CD14-positive monocyte (primary cell): Measurements from ENCODE around the gene ANKRD30B. TPM values are rescaled to one million over a fixed set of nuclear protein-coding genes. Genes with fewer than 3 reads are reported as not detected.
"Not testable (repeated sequence)": the region's sequence is repeated elsewhere in the genome, so short reads cannot be mapped to it uniquely, and the experiment has no call there.

Source experiments
- DNase-seq, 3 donors: peaks; one replicate each; pipeline ENCODE4 v3.0.0-alpha.2; 2011 to 2022
- H2AFZ ChIP-seq: 2 replicates; pipeline ENCODE4 v1.6.0; 2012; ENCODE audit warnings: mild to moderate bottlenecking, low read depth, low read length, inconsistent platforms; ENCODE audit not compliant: insufficient read depth, poor library complexity, severe bottlenecking
- H3K27ac ChIP-seq, 2 donors: 1 replicate in 1 of 2; 2 replicates in 1 of 2; pipeline ENCODE4 v1.5.1; 2012 to 2013; ENCODE audit warnings: low read length in 2 of 2, control low read depth in 1 of 2, inconsistent platforms in 1 of 2, low read depth in 1 of 2, mild to moderate bottlenecking in 1 of 2
- H3K27me3 ChIP-seq, 2 donors: one replicate each; pipeline versions ENCODE4 v1.6.0 to v1.6.1; 2011 to 2013; ENCODE audit warnings: low read length in 2 of 2; ENCODE audit not compliant: control insufficient read depth in 2 of 2, insufficient read depth in 2 of 2
- H3K36me3 ChIP-seq, 2 donors: replicated peaks in 1 of 2; 1 replicate in 1 of 2; 2 replicates in 1 of 2; pipeline versions ENCODE4 v1.5.1 to v1.6.1; 2012 to 2013; ENCODE audit warnings: low read length in 2 of 2, control low read depth in 1 of 2, inconsistent platforms in 1 of 2, mild to moderate bottlenecking in 1 of 2; ENCODE audit not compliant: insufficient read depth in 2 of 2, control insufficient read depth in 1 of 2
- H3K4me1 ChIP-seq, 2 donors: 1 replicate in 1 of 2; 2 replicates in 1 of 2; pipeline versions ENCODE4 v1.5.1 to v1.6.1; 2012 to 2013; ENCODE audit warnings: low read length in 2 of 2, control low read depth in 1 of 2, inconsistent platforms in 1 of 2, mild to moderate bottlenecking in 1 of 2, moderate library complexity in 1 of 2; ENCODE audit not compliant: insufficient read depth in 2 of 2, control insufficient read depth in 1 of 2
- H3K4me2 ChIP-seq: replicated peaks from 2 replicates; pipeline ENCODE3; 2012; ENCODE audit warnings: low read length, moderate library complexity, mild to moderate bottlenecking; ENCODE audit not compliant: poor library complexity, severe bottlenecking; ENCODE audit errors: extremely low read depth
- H3K4me3 ChIP-seq, 3 experiments: fragments of 200-600 bp in 1 of 3; sonication (generic) in 1 of 3; replicated peaks in 1 of 3; 1 replicate in 2 of 3; 2 replicates in 1 of 3; pipeline ENCODE4 v1.5.1; 2011 to 2013; ENCODE audit warnings: low read length in 3 of 3, mild to moderate bottlenecking in 3 of 3, control low read depth in 2 of 3, low read depth in 2 of 3, inconsistent platforms in 1 of 3, moderate library complexity in 1 of 3
- H3K79me2 ChIP-seq: 2 replicates; pipeline ENCODE4 v1.6.0; 2012; ENCODE audit warnings: mild to moderate bottlenecking, control low read depth, inconsistent platforms, low read length, moderate library complexity; ENCODE audit not compliant: insufficient read depth
- H3K9ac ChIP-seq: 2 replicates; pipeline ENCODE4 v1.6.0; 2017; ENCODE audit warnings: low read length, mild to moderate bottlenecking; ENCODE audit not compliant: insufficient read depth, poor library complexity, severe bottlenecking
- H3K9me3 ChIP-seq, 2 donors: replicated peaks in 1 of 2; 1 replicate in 1 of 2; 2 replicates in 1 of 2; pipeline versions ENCODE4 v1.5.1 to v1.6.1; 2012 to 2013; ENCODE audit warnings: low read length in 2 of 2, control low read depth in 1 of 2; ENCODE audit not compliant: control insufficient read depth in 1 of 2, insufficient read depth in 1 of 2
- H4K20me1 ChIP-seq: 2 replicates; pipeline ENCODE4 v1.6.0; 2012; ENCODE audit warnings: mild to moderate bottlenecking, low read length, control low read depth, moderate library complexity; ENCODE audit not compliant: insufficient read depth
- H3K27ac Mint-ChIP-seq, 7 donors: one replicate each; pipeline ENCODE4 v1.8.0; 2020; ENCODE audit warnings: mild to moderate bottlenecking in 7 of 7, mixed read lengths in 7 of 7, moderate library complexity in 6 of 7, inconsistent platforms in 2 of 7
- H3K27me3 Mint-ChIP-seq, 3 donors: one replicate each; pipeline ENCODE4 v1.8.0; 2021 to 2022; ENCODE audit warnings: low read depth in 3 of 3, mild to moderate bottlenecking in 3 of 3, mixed read lengths in 3 of 3, moderate library complexity in 3 of 3, inconsistent platforms in 1 of 3
- H3K36me3 Mint-ChIP-seq, 2 donors: one replicate each; pipeline ENCODE4 v1.8.0; 2020; ENCODE audit warnings: mixed read lengths in 2 of 2, inconsistent platforms in 1 of 2, mild to moderate bottlenecking in 1 of 2
- H3K4me1 Mint-ChIP-seq: one replicate; pipeline ENCODE4 v1.8.0; 2020; ENCODE audit warnings: mild to moderate bottlenecking, mixed read lengths
- H3K4me3 Mint-ChIP-seq, 2 donors: one replicate each; pipeline ENCODE4 v1.8.0; 2020; ENCODE audit warnings: mild to moderate bottlenecking in 2 of 2, mixed read lengths in 2 of 2, moderate library complexity in 1 of 2
- H3K9me3 Mint-ChIP-seq, 7 donors: one replicate each; pipeline ENCODE4 v1.8.0; 2020 to 2022; ENCODE audit warnings: mixed read lengths in 7 of 7, mild to moderate bottlenecking in 6 of 7, moderate library complexity in 6 of 7, inconsistent platforms in 2 of 7
- WGBS: methylation state at CpG from one replicate; pipeline ENCODE4 v1.1.5; 2013; ENCODE audit warnings: missing lambda C conversion rate; ENCODE audit not compliant: insufficient coverage; 5-methylcytosine and 5-hydroxymethylcytosine counted together
- intact Hi-C, 2 donors: fragments of 100-400 bp; cut with micrococcal nuclease; formaldehyde crosslinking; loops; one replicate each; pipeline versions ENCODE4 v1.15.0 to v1.15.1; 2023
- polyA plus RNA-seq, 3 donors: library from polyadenylated mRNA; depleted of rRNA in 1 of 3; unstranded in 2 of 3; stranded (reverse) in 1 of 3; fragments of 300-500 nt in 2 of 3; fragments of >200 nt in 1 of 3; fragmentation: Illumina TruSeq in 2 of 3; gene quantifications; 1 replicate in 2 of 3; 2 replicates in 1 of 3; pipeline ENCODE4 v1.2.3, GENCODE V29; 2012 to 2021

ANKRD30B gene
- polyA plus RNA-seq, 3 donors, result not detected

GRCh38 chr18:14851533-14851932 is 103.6 kb downstream of the ANKRD30B start:
- H3K27ac ChIP-seq, H3K4me1 ChIP-seq, H3K36me3 Mint-ChIP-seq, H3K9me3 ChIP-seq, intact Hi-C loops, H3K36me3 ChIP-seq, DNase-seq, H3K4me3 Mint-ChIP-seq, H3K9me3 Mint-ChIP-seq, H2AFZ ChIP-seq, H3K9ac ChIP-seq, H3K4me1 Mint-ChIP-seq, H3K4me2 ChIP-seq, H3K79me2 ChIP-seq, H4K20me1 ChIP-seq, H3K27me3 ChIP-seq, H3K27me3 Mint-ChIP-seq, H3K27ac Mint-ChIP-seq, H3K4me3 ChIP-seq: not testable (repeated sequence)
- no CpG with 5 or more reads among the region's 2 CpGs for WGBS

DNA sequence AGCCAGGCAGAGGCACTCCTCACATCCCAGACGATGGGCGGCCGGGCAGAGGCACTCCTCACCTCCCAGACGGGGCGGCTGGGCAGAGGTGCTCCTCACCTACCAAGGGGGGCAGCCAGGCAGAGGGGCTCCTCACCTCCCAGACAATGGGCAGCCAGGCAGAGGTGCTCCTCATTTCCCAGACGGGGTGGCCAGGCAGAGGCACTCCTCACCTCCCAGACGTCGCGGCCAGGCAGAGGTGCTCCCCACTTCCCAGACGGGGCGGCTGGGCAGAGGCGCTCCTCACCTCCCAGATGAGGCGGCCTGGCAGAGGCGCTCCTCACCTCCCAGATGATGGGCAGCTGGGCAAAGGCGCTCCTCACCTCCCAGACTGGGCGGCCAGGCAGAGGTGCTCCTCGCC is 107.7 kb downstream of the ANKRD30B start:
- H3K9me3 ChIP-seq, H3K27me3 ChIP-seq, DNase-seq, H4K20me1 ChIP-seq, H3K4me1 ChIP-seq, H3K27me3 Mint-ChIP-seq, H3K4me3 ChIP-seq, intact Hi-C loops, H3K79me2 ChIP-seq, H3K27ac Mint-ChIP-seq, H3K4me1 Mint-ChIP-seq, H3K36me3 ChIP-seq, H3K4me2 ChIP-seq, H3K36me3 Mint-ChIP-seq, H3K4me3 Mint-ChIP-seq, H2AFZ ChIP-seq, H3K9ac ChIP-seq, H3K27ac ChIP-seq: not testable (repeated sequence)
- no CpG with 5 or more reads among the region's 17 CpGs for WGBS
- H3K9me3 Mint-ChIP-seq, result peaks cover 2 to 12% (median 8%) of the 10 kb centered on the region in 7 donors

DNA sequence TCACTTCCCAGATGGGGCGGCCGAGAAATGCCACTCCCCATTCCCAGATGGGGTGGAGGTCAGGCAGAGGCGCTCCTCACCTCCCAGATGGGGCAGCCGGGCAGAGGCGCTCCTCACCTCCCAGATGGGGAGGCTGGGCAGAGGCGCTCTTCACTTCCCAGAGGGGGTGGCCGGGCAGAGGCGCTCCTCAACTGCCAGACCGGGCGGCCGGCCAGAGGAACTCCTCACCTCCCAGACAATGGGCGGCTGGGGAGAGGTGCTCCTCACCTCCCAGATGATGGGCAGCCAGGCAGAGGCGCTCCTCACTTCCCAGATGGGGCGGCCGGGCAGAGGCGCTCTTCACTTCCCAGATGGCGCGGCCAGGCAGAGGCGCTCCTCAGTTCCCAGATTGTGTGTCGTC is 108.3 kb downstream of the ANKRD30B start:
- H4K20me1 ChIP-seq, DNase-seq, H3K27ac Mint-ChIP-seq, H3K4me1 Mint-ChIP-seq, intact Hi-C loops, H3K9me3 ChIP-seq, H3K79me2 ChIP-seq, H3K27ac ChIP-seq, H3K4me3 Mint-ChIP-seq, H3K4me2 ChIP-seq, H3K27me3 Mint-ChIP-seq, H3K4me3 ChIP-seq, H3K36me3 ChIP-seq, H3K4me1 ChIP-seq, H2AFZ ChIP-seq, H3K9ac ChIP-seq, H3K36me3 Mint-ChIP-seq, H3K27me3 ChIP-seq: not testable (repeated sequence)
- peaks cover 2 to 14% (median 9%) of the 10 kb centered on the region in 7 donors for H3K9me3 Mint-ChIP-seq
- WGBS, result no CpG with 5 or more reads among the region's 20 CpGs

GRCh38 chr18:14858514-14858913 is 110.5 kb downstream of the ANKRD30B start:
- H3K9me3 ChIP-seq, H3K4me2 ChIP-seq, H3K4me3 Mint-ChIP-seq, H3K36me3 ChIP-seq, H3K4me3 ChIP-seq, H3K27ac Mint-ChIP-seq, H3K79me2 ChIP-seq, DNase-seq, H3K4me1 ChIP-seq, H3K27ac ChIP-seq, H3K27me3 Mint-ChIP-seq, H3K36me3 Mint-ChIP-seq, H2AFZ ChIP-seq, H4K20me1 ChIP-seq, H3K9ac ChIP-seq, intact Hi-C loops, H3K27me3 ChIP-seq, H3K4me1 Mint-ChIP-seq: not testable (repeated sequence)
- WGBS, result no CpG with 5 or more reads among the region's 10 CpGs
- H3K9me3 Mint-ChIP-seq, result peaks cover 2 to 14% (median 9%) of the 10 kb centered on the region in 7 donors
